Neural crest cell (in vitro differentiated cells): ENCODE data around the gene TRAPPC6A. TPM values are rescaled to one million over a fixed set of nuclear protein-coding genes. Genes with fewer than 3 reads are reported as not detected.

ENCODE experiments used
- DNase-seq: peaks from one replicate; pipeline ENCODE4 v3.0.0; 2021; ENCODE audit warnings: low read depth, mixed read lengths, low spot score
- H3K27ac Mint-ChIP-seq: one replicate; pipeline ENCODE4 v1.8.0; 2021; ENCODE audit warnings: mild to moderate bottlenecking, mixed read lengths; ENCODE audit not compliant: unreplicated experiment
- H3K27me3 Mint-ChIP-seq: 2 replicates; pipeline ENCODE4 v1.8.0; 2021; ENCODE audit warnings: low read depth, mild to moderate bottlenecking, mixed read lengths
- H3K36me3 Mint-ChIP-seq: 2 replicates; pipeline ENCODE4 v1.8.0; 2021; ENCODE audit warnings: low read depth, mild to moderate bottlenecking, mixed read lengths
- H3K4me1 Mint-ChIP-seq: 2 replicates; pipeline ENCODE4 v1.8.0; 2021; ENCODE audit warnings: mixed read lengths
- H3K4me3 Mint-ChIP-seq: one replicate; pipeline ENCODE4 v1.8.0; 2021; ENCODE audit warnings: mild to moderate bottlenecking, mixed read lengths
- H3K9me3 Mint-ChIP-seq: 2 replicates; pipeline ENCODE4 v1.8.0; 2021; ENCODE audit warnings: mixed read lengths
- CTCF ChIP-seq: fragments of 200-600 bp; sonication (generic); conservative IDR thresholded peaks from 2 replicates; pipeline ENCODE4 v1.5.0; 2021; ENCODE audit warnings: antibody characterized with exemption, mild to moderate bottlenecking
- total RNA-seq: library from RNA; stranded (reverse); gene quantifications from 2 replicates; pipeline ENCODE4 v1.2.1, GENCODE V29; 2021

TRAPPC6A gene
- total RNA-seq, 1 donor from 2014 or later = 25.1 TPM

GRCh38 chr19:45179072-45179891, 1.2 kb upstream of the TRAPPC6A start:
- peak overlapping the region; percentile 95 for H3K4me3 Mint-ChIP-seq
- no peaks in the 10 kb centered on the region for H3K9me3 Mint-ChIP-seq
- H3K27me3 Mint-ChIP-seq = no peaks in the 10 kb centered on the region
- H3K4me1 Mint-ChIP-seq = peaks cover 22% of the 10 kb centered on the region
- H3K27ac Mint-ChIP-seq = no peak overlapping the region
- no peaks in the 10 kb centered on the region for H3K36me3 Mint-ChIP-seq
- DNase-seq = no peak
- no peak for TF ChIP-seq CTCF

GRCh38 chr19:45178262-45179071, 430 bp upstream of the TRAPPC6A start, which contains the start of gene BLOC1S3:
TSS of gene BLOC1S3 (plus strand) at chr19:45178784. CDS start at chr19:45179297, 513 bp downstream.
- H3K9me3 Mint-ChIP-seq = no peaks in the 10 kb centered on the region
- H3K4me3 Mint-ChIP-seq = peak within 1 kb of the TSS; percentile 95
- no peaks in the 10 kb centered on the region for H3K36me3 Mint-ChIP-seq
- TF ChIP-seq CTCF = peak; percentile 66
- H3K27me3 Mint-ChIP-seq = no peaks in the 10 kb centered on the region
- peaks cover 22% of the 10 kb centered on the region for H3K4me1 Mint-ChIP-seq
- peak; percentile 99 for DNase-seq
- H3K27ac Mint-ChIP-seq = peak within 1 kb of the TSS; percentile 71

GRCh38 chr19:45175515-45176345, 2.3 kb downstream of the TRAPPC6A start:
- Mint-ChIP-seq H3K27me3 (no peaks in the 10 kb centered on the region), H3K9me3 (no peaks in the 10 kb centered on the region), H3K27ac (no peak overlapping the region), H3K4me1 (peaks cover 19% of the 10 kb centered on the region), H3K4me3 (peak overlapping the region; percentile 65), H3K36me3 (no peaks in the 10 kb centered on the region)
- TF ChIP-seq CTCF = no peak
- no peak for DNase-seq

GRCh38 chr19:45173816-45174215, 4.2 kb downstream of the TRAPPC6A start:
- H3K4me3 Mint-ChIP-seq = peak overlapping the region; percentile 23
- H3K36me3 Mint-ChIP-seq = no peaks in the 10 kb centered on the region
- no peaks in the 10 kb centered on the region for H3K27me3 Mint-ChIP-seq
- no peaks in the 10 kb centered on the region for H3K9me3 Mint-ChIP-seq
- no peak for DNase-seq
- H3K27ac Mint-ChIP-seq = peak overlapping the region; percentile 71
- no peak for TF ChIP-seq CTCF
- H3K4me1 Mint-ChIP-seq = peaks cover 19% of the 10 kb centered on the region

- no peak overlapping the region for H3K4me3 Mint-ChIP-seq
- no peaks in the 10 kb centered on the region for H3K36me3 Mint-ChIP-seq
- H3K4me1 Mint-ChIP-seq = peaks cover 13% of the 10 kb centered on the region
- TF ChIP-seq CTCF = no peak
- H3K27ac Mint-ChIP-seq = no peak overlapping the region
- no peaks in the 10 kb centered on the region for H3K9me3 Mint-ChIP-seq
- DNase-seq = no peak
- H3K27me3 Mint-ChIP-seq = no peaks in the 10 kb centered on the region
Observed at GRCh38 chr19:45172611-45173208, 5.3 kb downstream of the TRAPPC6A start.
